ENCODE measurements around the gene ENPP5. TPM values are rescaled to one million over a fixed set of nuclear protein-coding genes. Genes with fewer than 3 reads are reported as not detected.

Gene ENPP5
- total and polyA plus RNA-seq, 2 of the 4 experiments (the other 2 are of a cell fraction): under 0.01 TPM; not detected in 1

GRCh38 chr6:46159229-46159628 lies 11.6 kb downstream of the ENPP5 start:
- Histone ChIP-seq H3K9ac (ENCODE audit: low read depth, low read length) (no peak overlapping the region), H3K4me2 (ENCODE audit: low read depth, low read length) (no peak overlapping the region), H2BK5ac (ENCODE audit: low read depth, low read length, poor library complexity, severe bottlenecking) (no peak overlapping the region), H2AFZ (replicated peaks; ENCODE audit: low read length, poor library complexity) (no peak overlapping the region), H4K8ac (ENCODE audit: low read depth in 2 of 2, low read length in 2 of 2) (no peak overlapping the region), H3K9me1 (ENCODE audit: insufficient read depth, low read length) (no peaks in the 10 kb centered on the region), H3K4me3 (ENCODE audit: insufficient read depth, low read depth, low read length) (no peak overlapping the region), H3K9me3 (ENCODE audit: control insufficient read depth, insufficient read depth, low read length) (no peaks in the 10 kb centered on the region), H4K91ac (ENCODE audit: insufficient read depth, low read depth, low read length) (no peak overlapping the region), H3K4me1 (ENCODE audit: control insufficient read depth, insufficient read depth, low read length) (no peaks in the 10 kb centered on the region), H3K23ac (ENCODE audit: low read depth, low read length) (no peak overlapping the region), H3K36me3 (ENCODE audit: control insufficient read depth, insufficient read depth, low read length) (no peaks in the 10 kb centered on the region), H3K4ac (ENCODE audit: low read depth, low read length) (no peak overlapping the region), H2BK20ac (ENCODE audit: low read depth, low read length) (no peak overlapping the region), H2BK15ac (ENCODE audit: low read depth, low read length) (no peak overlapping the region), H2BK120ac (ENCODE audit: low read depth, low read length) (no peak overlapping the region), H3K56ac (ENCODE audit: extremely low read depth, insufficient read depth, low read length) (no peak overlapping the region), H3K79me1 (ENCODE audit: low read depth in 1 of 2, low read length in 2 of 2) (no peaks in the 10 kb centered on the region), H4K20me1 (ENCODE audit: insufficient read depth, low read length) (no peaks in the 10 kb centered on the region), H2AK5ac (ENCODE audit: low read depth, low read length) (no peak overlapping the region), H3K14ac (replicated peaks; ENCODE audit: low read depth, low read length) (no peak overlapping the region), H4K5ac (ENCODE audit: low read depth, low read length) (no peak overlapping the region), H3K27me3 (ENCODE audit: control insufficient read depth, insufficient read depth, low read length) (no peaks in the 10 kb centered on the region), H2AK9ac (replicated peaks; ENCODE audit: low read depth, low read length, poor library complexity) (no peak overlapping the region), H3K27ac (ENCODE audit: insufficient read depth, low read length) (no peak overlapping the region), H3K18ac (ENCODE audit: low read depth, low read length) (no peak overlapping the region)
- in situ Hi-C loops (cut with MboI; ENCODE audit: low sequenced_read_pairs): no loop called here
- ChIA-PET POLR2A (ENCODE audit: unreplicated experiment) (no interaction called here), CTCF (no interaction called here)
- DNase-seq (no peak), ATAC-seq (ENCODE audit: low read depth) (no peak)
- dilution Hi-C loops (cut with HindIII; ENCODE audit: low sequenced_read_pairs, unreplicated experiment): no loop called here
- intact Hi-C loops (cut with micrococcal nuclease): no loop called here
- BruUV-seq (replicated peaks): no TSS peak
- TF ChIP-seq POLR2A (IDR thresholded peaks at IDR 0.05; ENCODE audit: low read depth, low read length) (no peak), CHD1 (IDR thresholded peaks at IDR 0.05; ENCODE audit: low read depth, low read length) (no peak), CEBPB (IDR thresholded peaks at IDR 0.05; ENCODE audit: low read depth, low read length) (no peak), MXI1 (IDR thresholded peaks at IDR 0.05; ENCODE audit: borderline replicate concordance, low read depth, low read length) (no peak), RAD21 (IDR thresholded peaks at IDR 0.05; ENCODE audit: low read length) (no peak), FOS (IDR thresholded peaks at IDR 0.05; ENCODE audit: low read depth, low read length) (no peak), ELK1 (IDR thresholded peaks at IDR 0.05; ENCODE audit: borderline replicate concordance, low read depth, low read length) (no peak)
